Mesenchymal stem cell (in vitro differentiated cells and primary cell): ENCODE data around the gene IL17RE.

Experiments used
- DNase-seq: peaks from one replicate; pipeline ENCODE4 v3.0.0-alpha.2; 2013
- H2AFZ ChIP-seq: one replicate; pipeline ENCODE4 v1.6.1; 2013; ENCODE audit warnings: low read depth, mild to moderate bottlenecking, control low read depth, inconsistent platforms, low read length, moderate library complexity
- H2AK5ac ChIP-seq: 2 replicates; pipeline ENCODE4 v1.6.1; 2013; ENCODE audit warnings: low read length, moderate library complexity, mild to moderate bottlenecking, inconsistent platforms; ENCODE audit not compliant: severe bottlenecking
- H2BK120ac ChIP-seq: one replicate; pipeline ENCODE4 v1.6.1; 2013; ENCODE audit warnings: low read depth, mild to moderate bottlenecking, inconsistent platforms, low read length, moderate library complexity
- H2BK12ac ChIP-seq, 2 experiments: one replicate each; pipeline ENCODE4 v1.6.1; 2013; ENCODE audit warnings: inconsistent platforms in 2 of 2, low read length in 2 of 2, mild to moderate bottlenecking in 2 of 2, moderate library complexity in 2 of 2, control low read depth in 1 of 2
- H2BK15ac ChIP-seq: one replicate; pipeline ENCODE4 v1.6.1; 2013; ENCODE audit warnings: mild to moderate bottlenecking, low read depth, inconsistent platforms; ENCODE audit not compliant: poor library complexity, severe bottlenecking
- H2BK5ac ChIP-seq: 2 replicates; pipeline ENCODE4 v1.6.1; 2013; ENCODE audit warnings: low read depth, mild to moderate bottlenecking, low read length, control low read depth, inconsistent platforms; ENCODE audit not compliant: poor library complexity, severe bottlenecking
- H3K14ac ChIP-seq, 2 experiments: one replicate each; pipeline ENCODE4 v1.6.1; 2013; ENCODE audit warnings: inconsistent platforms in 2 of 2, low read length in 2 of 2, control low read depth in 1 of 2, mild to moderate bottlenecking in 1 of 2, moderate library complexity in 1 of 2
- H3K18ac ChIP-seq, 2 experiments: one replicate each; pipeline ENCODE4 v1.6.1; 2013; ENCODE audit warnings: inconsistent platforms in 2 of 2, low read length in 2 of 2, control low read depth in 1 of 2, low read depth in 1 of 2, mild to moderate bottlenecking in 1 of 2
- H3K23ac ChIP-seq, 2 experiments: one replicate each; pipeline ENCODE4 v1.6.1; 2013; ENCODE audit warnings: inconsistent platforms in 2 of 2, low read length in 2 of 2, mild to moderate bottlenecking in 2 of 2, moderate library complexity in 2 of 2, control low read depth in 1 of 2
- H3K27ac ChIP-seq: 2 replicates; pipeline ENCODE4 v1.5.1; 2013; ENCODE audit warnings: mild to moderate bottlenecking, moderate library complexity, low read length, control low read depth, inconsistent platforms; ENCODE audit not compliant: poor library complexity, severe bottlenecking
- H3K27me3 ChIP-seq, 2 experiments: 2 replicates each; pipeline versions ENCODE4 v1.6.1 to v1.7.0; 2013; ENCODE audit warnings: low read length in 2 of 2, mild to moderate bottlenecking in 2 of 2, moderate library complexity in 2 of 2, control low read depth in 1 of 2, inconsistent platforms in 1 of 2; ENCODE audit not compliant: control insufficient read depth in 1 of 2, insufficient read depth in 1 of 2
- H3K36me3 ChIP-seq, 2 experiments: 2 replicates each; pipeline versions ENCODE4 v1.6.1 to v1.7.0; 2013; ENCODE audit warnings: low read length in 2 of 2, control low read depth in 1 of 2, inconsistent platforms in 1 of 2, low read depth in 1 of 2, mild to moderate bottlenecking in 1 of 2; ENCODE audit not compliant: insufficient read depth in 2 of 2, control insufficient read depth in 1 of 2
- H3K4ac ChIP-seq, 2 experiments: one replicate each; pipeline ENCODE4 v1.6.1; 2013; ENCODE audit warnings: inconsistent platforms in 2 of 2, low read length in 2 of 2, mild to moderate bottlenecking in 2 of 2, moderate library complexity in 2 of 2, control low read depth in 1 of 2, low read depth in 1 of 2
- H3K4me1 ChIP-seq: 2 replicates; pipeline ENCODE4 v1.6.1; 2013; ENCODE audit warnings: low read depth, low read length, control low read depth; ENCODE audit not compliant: control insufficient read depth, insufficient read depth
- H3K4me2 ChIP-seq: 2 replicates; pipeline ENCODE4 v1.6.1; 2013; ENCODE audit warnings: low read length, mild to moderate bottlenecking, inconsistent platforms; ENCODE audit not compliant: poor library complexity, severe bottlenecking
- H3K4me3 ChIP-seq, 2 experiments: 2 replicates each; pipeline versions ENCODE4 v1.5.1 to v1.7.0; 2013; ENCODE audit warnings: low read length in 2 of 2, mild to moderate bottlenecking in 2 of 2, control low read depth in 1 of 2, low read depth in 1 of 2; ENCODE audit not compliant: insufficient read depth in 1 of 2
- H3K79me1 ChIP-seq: replicated peaks from 2 replicates; pipeline ENCODE4 v1.6.1; 2013; ENCODE audit warnings: mild to moderate bottlenecking, control low read depth, low read length, inconsistent platforms; ENCODE audit not compliant: poor library complexity, severe bottlenecking
- H3K9ac ChIP-seq: 2 replicates; pipeline ENCODE4 v1.7.0; 2013; ENCODE audit warnings: mild to moderate bottlenecking, low read length, moderate library complexity
- H3K9me3 ChIP-seq: 2 replicates; pipeline ENCODE4 v1.7.0; 2013; ENCODE audit warnings: mild to moderate bottlenecking, low read length; ENCODE audit not compliant: control insufficient read depth
- H4K8ac ChIP-seq: one replicate; pipeline ENCODE4 v1.6.1; 2013; ENCODE audit warnings: inconsistent platforms, mild to moderate bottlenecking, low read length, moderate library complexity
- H4K91ac ChIP-seq: one replicate; pipeline ENCODE4 v1.6.1; 2013; ENCODE audit warnings: mild to moderate bottlenecking, low read length, inconsistent platforms
- WGBS: methylation state at CpG from one replicate; pipeline ENCODE4 v1.1.7; 2013; ENCODE audit warnings: mixed read lengths; 5-methylcytosine and 5-hydroxymethylcytosine counted together

Gene IL17RE

GRCh38 chr3:9908286-9908685 is 5.6 kb downstream of the IL17RE start:
- DNase-seq: no peak
- Histone ChIP-seq H3K27me3 (no peaks in the 10 kb centered on the region), H3K14ac (no peak overlapping the region), H3K4me3 (no peak overlapping the region), H2AK5ac (no peak overlapping the region), H2BK15ac (no peak overlapping the region), H3K79me1 (no peaks in the 10 kb centered on the region), H2AFZ (no peak overlapping the region), H3K23ac (no peak overlapping the region), H3K4ac (no peak overlapping the region), H3K4me1 (peaks cover 10% of the 10 kb centered on the region), H2BK120ac (no peak overlapping the region), H3K18ac (no peak overlapping the region), H2BK12ac (no peak overlapping the region), H4K91ac (no peak overlapping the region), H3K27ac (no peak overlapping the region), H3K9me3 (no peaks in the 10 kb centered on the region), H3K36me3 (no peaks in the 10 kb centered on the region), H2BK5ac (no peak overlapping the region), H3K9ac (no peak overlapping the region), H4K8ac (no peak overlapping the region), H3K4me2 (no peak overlapping the region)
- 92% methylated on average over 3 of the region's 3 CpGs for WGBS

DNA sequence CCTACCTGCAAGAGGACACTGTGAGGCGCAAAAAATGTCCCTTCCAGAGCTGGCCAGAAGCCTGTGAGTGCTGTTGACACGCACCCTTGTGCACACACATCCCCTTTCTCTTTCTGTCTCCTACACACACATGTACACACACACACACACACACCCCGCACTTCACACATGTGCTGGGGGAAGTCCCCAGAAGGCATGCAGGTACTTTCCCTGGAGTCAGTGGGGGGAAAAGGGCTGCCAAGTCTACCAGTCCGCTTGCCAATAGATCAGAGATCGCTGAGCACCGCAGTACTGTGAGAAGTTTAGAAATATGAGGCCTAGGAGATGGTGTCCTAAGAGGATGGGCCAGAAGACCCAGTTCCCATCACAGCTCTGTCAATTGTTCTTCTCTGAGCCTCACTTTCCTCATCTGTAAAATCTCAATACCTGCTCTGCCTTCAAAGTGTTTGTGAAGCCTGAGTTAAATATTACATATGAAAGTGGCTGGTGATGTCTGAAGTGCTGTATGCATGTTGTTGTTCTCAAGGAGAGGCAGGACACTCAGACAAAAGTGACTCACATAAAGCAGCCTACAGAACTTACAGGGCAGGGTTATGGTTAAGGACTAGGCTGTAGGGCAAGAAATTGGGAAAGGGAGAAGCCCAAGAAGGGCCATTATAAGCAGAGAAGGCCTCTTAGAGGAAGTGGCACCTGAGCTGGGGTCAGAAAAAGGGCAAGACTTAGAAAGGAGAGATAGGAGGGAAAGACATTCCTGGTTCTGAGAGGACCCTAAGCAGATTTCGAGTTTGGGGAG is 6.8 kb downstream of the IL17RE start:
- Histone ChIP-seq H3K4me3 (no peak overlapping the region), H3K4ac (no peak overlapping the region), H3K4me1 (peaks cover 10% of the 10 kb centered on the region), H3K4me2 (no peak overlapping the region), H3K27ac (no peak overlapping the region), H3K18ac (no peak overlapping the region), H2BK12ac (no peak overlapping the region), H3K36me3 (no peaks in the 10 kb centered on the region), H2BK15ac (no peak overlapping the region), H4K8ac (no peak overlapping the region), H3K14ac (no peak overlapping the region), H3K23ac (no peak overlapping the region), H2AFZ (no peak overlapping the region), H2BK5ac (no peak overlapping the region), H3K79me1 (no peaks in the 10 kb centered on the region), H2BK120ac (no peak overlapping the region), H3K27me3 (no peaks in the 10 kb centered on the region), H4K91ac (no peak overlapping the region), H3K9me3 (no peaks in the 10 kb centered on the region), H3K9ac (no peak overlapping the region), H2AK5ac (no peak overlapping the region)
- 93% methylated on average over 6 of the region's 7 CpGs for WGBS
- no peak for DNase-seq

DNA sequence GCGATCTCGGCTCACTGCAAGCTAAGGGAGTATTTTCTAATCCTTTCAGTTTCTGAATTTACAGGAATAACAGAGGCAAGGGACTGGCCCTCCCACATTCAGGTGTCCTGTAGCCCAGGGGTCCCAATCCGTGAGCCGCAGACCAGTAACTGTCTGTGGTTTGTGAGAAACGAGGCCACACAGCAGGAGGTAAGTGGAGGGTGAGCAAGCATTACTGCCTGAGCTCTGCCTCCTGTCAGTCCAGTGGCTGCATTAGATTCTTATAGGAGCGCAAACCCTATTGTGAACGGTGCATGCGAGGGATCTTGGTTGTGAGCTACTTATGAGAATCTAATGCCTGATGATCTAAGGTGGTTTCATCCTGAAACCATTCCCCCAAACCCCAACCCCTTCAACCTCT is 9.2 kb downstream of the IL17RE start:
- H2AFZ ChIP-seq: no peak overlapping the region
- no peaks in the 10 kb centered on the region for H3K36me3 ChIP-seq
- H3K4ac ChIP-seq: peak overlapping the region in 1 of 2 experiments; percentile 3
- no peak overlapping the region for H3K14ac ChIP-seq
- H3K4me1 ChIP-seq: peaks cover 33% of the 10 kb centered on the region
- H2AK5ac ChIP-seq: no peak overlapping the region
- H4K8ac ChIP-seq: no peak overlapping the region
- DNase-seq: peak; percentile 25
- H3K9ac ChIP-seq: no peak overlapping the region
- H3K27me3 ChIP-seq: no peaks in the 10 kb centered on the region
- WGBS: 70% methylated on average over 6 of the region's 8 CpGs
- H2BK120ac ChIP-seq: no peak overlapping the region
- H3K9me3 ChIP-seq: no peaks in the 10 kb centered on the region
- no peak overlapping the region for H3K23ac ChIP-seq
- H3K79me1 ChIP-seq: no peaks in the 10 kb centered on the region
- H2BK5ac ChIP-seq: no peak overlapping the region
- no peak overlapping the region for H3K4me2 ChIP-seq
- H2BK15ac ChIP-seq: no peak overlapping the region
- H4K91ac ChIP-seq: no peak overlapping the region
- H3K27ac ChIP-seq: no peak overlapping the region
- peak overlapping the region in 1 of 2 experiments; percentile 7 for H2BK12ac ChIP-seq
- H3K18ac ChIP-seq: no peak overlapping the region
- no peak overlapping the region for H3K4me3 ChIP-seq

DNA sequence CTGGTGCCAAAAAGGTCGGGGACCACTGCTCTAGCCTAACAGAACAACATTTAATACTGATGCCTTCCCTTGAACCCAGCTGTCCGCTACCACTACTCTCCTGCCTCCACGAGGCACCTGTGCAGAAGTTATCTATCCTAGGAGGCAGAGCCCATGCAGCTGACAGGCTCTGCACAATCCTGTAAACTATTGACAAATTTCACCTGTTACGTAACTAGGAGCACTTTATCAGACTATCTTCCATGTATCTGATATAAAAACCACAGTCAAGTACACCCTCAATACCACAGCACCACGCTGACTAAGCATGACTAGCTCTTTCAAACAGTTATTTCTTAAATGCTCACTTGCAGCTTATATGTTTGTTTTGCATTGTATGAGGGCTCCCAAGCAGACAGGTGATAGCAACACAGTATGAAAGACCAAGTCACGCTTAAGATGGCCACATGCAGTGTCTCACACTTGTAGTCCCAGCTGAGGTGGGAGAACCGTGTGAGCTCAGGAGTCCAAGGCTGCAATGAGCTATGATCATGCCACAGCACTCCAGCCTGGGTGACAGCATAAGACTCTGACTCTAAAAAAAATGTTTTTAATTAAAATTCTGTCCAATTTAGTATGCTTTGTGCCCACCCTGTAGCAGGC is 9.8 kb downstream of the IL17RE start:
- 81% methylated on average over 7 of the region's 7 CpGs for WGBS
- H3K14ac ChIP-seq: no peak overlapping the region

More for the DNA sequence above, 9.8 kb downstream of the IL17RE start:
- no peak overlapping the region for H3K18ac ChIP-seq
- H3K23ac ChIP-seq: no peak overlapping the region
- H3K36me3 ChIP-seq: no peaks in the 10 kb centered on the region
- H2BK120ac ChIP-seq: no peak overlapping the region
- H3K4me2 ChIP-seq: no peak overlapping the region
- H3K27me3 ChIP-seq: no peaks in the 10 kb centered on the region
- no peak overlapping the region for H4K91ac ChIP-seq
- no peak overlapping the region for H3K9ac ChIP-seq
- H3K9me3 ChIP-seq: no peaks in the 10 kb centered on the region
- no peak overlapping the region for H2BK5ac ChIP-seq
- H2AK5ac ChIP-seq: no peak overlapping the region
- H2BK15ac ChIP-seq: no peak overlapping the region
- no peak overlapping the region for H3K4ac ChIP-seq
- H4K8ac ChIP-seq: no peak overlapping the region
- no peak overlapping the region for H3K4me3 ChIP-seq
- H3K4me1 ChIP-seq: peaks cover 38% of the 10 kb centered on the region
- H2AFZ ChIP-seq: no peak overlapping the region
- H3K27ac ChIP-seq: no peak overlapping the region
- H3K79me1 ChIP-seq: peaks cover 2% of the 10 kb centered on the region
- peak; percentile 70 for DNase-seq
- H2BK12ac ChIP-seq: peak overlapping the region in 1 of 2 experiments; percentile 48
